Hepatocyte (in vitro differentiated cells): ENCODE data around the gene AKIP1.

Experiments
- CTCF ChIP-seq: fragments of 200-600 bp; sonication (generic); IDR thresholded peaks from 2 replicates; pipeline ENCODE4 v1.5.1; 2016; ENCODE audit warnings: antibody characterized with exemption, mild to moderate bottlenecking; ENCODE audit not compliant: poor library complexity
- EZH2 ChIP-seq: fragments of 200-600 bp; sonication (generic); IDR thresholded peaks from 2 replicates; pipeline ENCODE4 v1.6.1; 2016; ENCODE audit warnings: antibody characterized with exemption, mild to moderate bottlenecking, borderline replicate concordance

- TF ChIP-seq CTCF, result no peak
- TF ChIP-seq EZH2, result no peak
These were observed 56.2 kb downstream of the AKIP1 start for GRCh38 chr11:8967184-8967583.
